Body of pancreas (tissue), 4 donors: ENCODE data around the gene BEST1. TPM values are rescaled to one million over a fixed set of nuclear protein-coding genes. Genes with fewer than 3 reads are reported as not detected.

Source experiments
- ATAC-seq: fragments of 150-250 bp; one replicate; pipeline ENCODE4 v1.9.1; 2016
- DNase-seq, 4 donors: peaks; one replicate each; pipeline ENCODE4 v3.0.0-alpha.2; 2019
- H3K27ac ChIP-seq, 4 donors: fragments of 200-600 bp; sonication (generic); 1 replicate in 3 of 4; 2 replicates in 1 of 4; pipeline versions ENCODE4 v1.5.1 to v1.6.1; 2016 to 2019; ENCODE audit warnings: mild to moderate bottlenecking in 1 of 4, mixed read lengths in 1 of 4, moderate library complexity in 1 of 4
- H3K27me3 ChIP-seq, 2 donors: fragments of 200-600 bp; sonication (generic); one replicate each; pipeline ENCODE4 v1.6.0; 2016; ENCODE audit warnings: mild to moderate bottlenecking in 1 of 2
- H3K36me3 ChIP-seq, 2 donors: fragments of 200-600 bp; sonication (generic); replicated peaks in 1 of 2; 2 replicates each; pipeline ENCODE4 v1.5.1; 2016; ENCODE audit warnings: low read depth in 2 of 2; ENCODE audit not compliant: insufficient read depth in 1 of 2
- H3K4me1 ChIP-seq: fragments of 200-600 bp; sonication (generic); one replicate; pipeline ENCODE4 v1.6.0; 2016
- H3K4me3 ChIP-seq, 2 donors: fragments of 200-600 bp; sonication (generic); 1 replicate in 1 of 2; 2 replicates in 1 of 2; pipeline ENCODE4 v1.5.1; 2016 to 2019
- H3K9me3 ChIP-seq, 3 donors: fragments of 200-600 bp; sonication (generic); 1 replicate in 2 of 3; 2 replicates in 1 of 3; pipeline ENCODE4 v1.5.1; 2016
- CTCF ChIP-seq, 7 experiments: fragments of 450-650 bp in 4 of 7; fragments of 200-600 bp in 3 of 7; sonication (generic) in 3 of 7; IDR thresholded peaks; one replicate each; pipeline ENCODE4 v1.5.1; 2016 to 2019; ENCODE audit warnings: antibody characterized with exemption in 7 of 7
- POLR2A ChIP-seq, 3 donors: fragments of 450-650 bp; IDR thresholded peaks; one replicate each; pipeline ENCODE4 v1.6.1; 2016; ENCODE audit warnings: antibody characterized with exemption in 3 of 3, mild to moderate bottlenecking in 2 of 3
- WGBS, 2 donors: methylation state at CpG; one replicate each; pipeline ENCODE4 v1.1.5; 2017; 5-methylcytosine and 5-hydroxymethylcytosine counted together
- intact Hi-C: fragments of 100-400 bp; cut with DNase I; formaldehyde crosslinking; loops from one replicate; pipeline ENCODE4 v1.15.1; 2023
- small RNA-seq: library from RNA; depleted of rRNA; stranded (forward); fragments of <200 nt; gene quantifications from one replicate; pipeline ENCODE3, GENCODE V24; 2016
- total RNA-seq, 2 donors: library from RNA; depleted of rRNA; stranded (reverse); fragments of >200 nt; gene quantifications; one replicate each; pipeline ENCODE4 v1.1.0, GENCODE V29; 2016

BEST1 gene
- total RNA-seq, 2 donors from 2014 or later: 1.6 to 2.6 TPM

- H3K4me3 ChIP-seq: no peak overlapping the region
- ATAC-seq (no peak), DNase-seq (no peak)
- no peaks in the 10 kb centered on the region for H3K27me3 ChIP-seq
- intact Hi-C loops: no loop called here
- no peaks in the 10 kb centered on the region for H3K9me3 ChIP-seq
- no peaks in the 10 kb centered on the region for H3K4me1 ChIP-seq
- TF ChIP-seq CTCF (IDR thresholded peaks at IDR 0.05) (no peak), POLR2A (IDR thresholded peaks at IDR 0.05) (no peak)
- H3K27ac ChIP-seq: no peak overlapping the region
- WGBS, 2 donors: 73 to 82% methylated on average over 3 to 5 of the region's 5 CpGs
- no peaks in the 10 kb centered on the region for H3K36me3 ChIP-seq
Measured at GRCh38 chr11:62012832-62013461, 62.8 kb downstream of the BEST1 start.

Small RNAs within 50 kb of the gene (small RNA-seq; reads per million reads assigned to genes)
- gene RNU6-1243P: not detected

Other genes with a start within 250 kb of the BEST1 start
- gene MYRF, start 197.7 kb upstream of the BEST1 start, total RNA-seq: 10 to 100 TPM; 33.2 to 47.5 TPM
- gene TMEM258, start 157.8 kb upstream of the BEST1 start, total RNA-seq: 10 to 100 TPM in 1 of 2 donors, 1 to 10 TPM in 1; 8.6 to 29.1 TPM
- gene FEN1, start 157.4 kb upstream of the BEST1 start, total RNA-seq: 1 to 10 TPM; 2.6 to 3.4 TPM
- gene FADS1, start 133.3 kb upstream of the BEST1 start, total RNA-seq: 1 to 10 TPM; 4.6 to 7.0 TPM
- gene FADS2, start 122.1 kb upstream of the BEST1 start, total RNA-seq: 1 to 10 TPM; 2.0 to 4.4 TPM
- 10 to 100 TPM; 30.9 to 33.0 TPM for gene FADS3, start 58.8 kb upstream of the BEST1 start, total RNA-seq
- gene RAB3IL1, start 32.8 kb upstream of the BEST1 start, total RNA-seq: 10 to 100 TPM in 1 of 2 donors, 1 to 10 TPM in 1; 5.4 to 11.5 TPM
- 1,000 to 10,000 TPM; 1,333 to 1,363 TPM for gene FTH1, start 17.3 kb downstream of the BEST1 start, total RNA-seq
- 1 to 10 TPM; 5.4 to 7.9 TPM for gene INCENP, start 173.7 kb downstream of the BEST1 start, total RNA-seq
- gene SCGB1D1, start 239.9 kb downstream of the BEST1 start, total RNA-seq: not detected